Left renal pelvis (tissue), 4 donors: ENCODE measurements around the gene FCN3. TPM values are rescaled to one million over a fixed set of nuclear protein-coding genes. Genes with fewer than 3 reads are reported as not detected.

Experiments
- polyA plus RNA-seq, 4 donors: library from polyadenylated mRNA; unstranded; fragments of 120-200 nt; gene quantifications; one replicate each; pipeline ENCODE4 v1.2.1, GENCODE V29; 2013; ENCODE audit not compliant: insufficient read length in 4 of 4

FCN3 gene
- polyA plus RNA-seq, 4 donors, result 0.85 to 1.7 (median 1.1) TPM

Other genes starting within 250 kb of the FCN3 start
- gene SLC9A1, start 219.7 kb downstream of the FCN3 start, polyA plus RNA-seq, result 10 to 100 TPM; 25.2 to 28.9 (median 26.5) TPM
- 10 to 100 TPM; 38.4 to 51.5 (median 41.9) TPM for gene WDTC1, start 140.2 kb downstream of the FCN3 start, polyA plus RNA-seq
- 10 to 100 TPM; 29.8 to 44.2 (median 35.2) TPM for gene TMEM222, start 52.7 kb downstream of the FCN3 start, polyA plus RNA-seq
- gene SYTL1, start 32.8 kb downstream of the FCN3 start, polyA plus RNA-seq, result 10 to 100 TPM in 2 of 4 donors, 1 to 10 TPM in 2; 1.6 to 17.2 (median 8.7) TPM
- 10 to 100 TPM in 1 of 4 donors, 1 to 10 TPM in 3; 9.0 to 15.1 (median 9.5) TPM for gene MAP3K6, start 7.9 kb downstream of the FCN3 start, polyA plus RNA-seq
- under 1 TPM in 3 of 4 donors, not detected in 1; 0.20 to 0.26 (median 0.20) TPM for gene CD164L2, start 8.5 kb upstream of the FCN3 start, polyA plus RNA-seq
- 1 to 10 TPM in 2 of 4 donors, under 1 TPM in 2; 0.60 to 1.8 (median 0.99) TPM for gene GPR3, start 17.8 kb upstream of the FCN3 start, polyA plus RNA-seq
- 100 to 1,000 TPM; 106 to 159 (median 139) TPM for gene WASF2, start 115.3 kb upstream of the FCN3 start, polyA plus RNA-seq
- 10 to 100 TPM; 35.9 to 63.8 (median 52.3) TPM for gene AHDC1, start 229.3 kb upstream of the FCN3 start, polyA plus RNA-seq